Transverse colon (tissue), 4 donors: ENCODE measurements around the gene ASCC2. TPM values are rescaled to one million over a fixed set of nuclear protein-coding genes. Genes with fewer than 3 reads are reported as not detected.
"Not testable (repeated sequence)": the region's sequence is repeated elsewhere in the genome, so short reads cannot be mapped to it uniquely, and the experiment has no call there.

Source experiments
- DNase-seq: peaks from one replicate; pipeline ENCODE4 v3.0.0-alpha.2; 2019
- H3K27ac ChIP-seq, 4 donors: fragments of 200-600 bp; sonication (generic); 2 replicates each; pipeline ENCODE4 v1.5.1; 2016 to 2018; ENCODE audit warnings: inconsistent platforms in 4 of 4
- H3K27me3 ChIP-seq: fragments of 200-600 bp; sonication (generic); 2 replicates; pipeline ENCODE4 v1.5.1; 2017; ENCODE audit warnings: inconsistent platforms
- H3K36me3 ChIP-seq, 4 donors: fragments of 200-600 bp; sonication (generic); 2 replicates each; pipeline ENCODE4 v1.5.1; 2017 to 2019; ENCODE audit warnings: inconsistent platforms in 4 of 4
- H3K4me1 ChIP-seq, 4 donors: fragments of 200-600 bp; sonication (generic); 2 replicates each; pipeline ENCODE4 v1.5.1; 2017 to 2020; ENCODE audit warnings: inconsistent platforms in 4 of 4
- H3K4me3 ChIP-seq, 4 donors: fragments of 200-600 bp; sonication (generic); 1 replicate in 1 of 4; 2 replicates in 3 of 4; pipeline versions ENCODE4 v1.5.1 to v1.6.1; 2017 to 2019; ENCODE audit warnings: inconsistent platforms in 4 of 4
- H3K9me3 ChIP-seq, 2 donors: fragments of 200-600 bp; sonication (generic); 2 replicates each; pipeline ENCODE4 v1.5.1; 2017 to 2019; ENCODE audit warnings: inconsistent platforms in 2 of 2
- CTCF ChIP-seq, 5 experiments: fragments of 200-600 bp in 3 of 5; fragments of 450-650 bp in 2 of 5; sonication (generic) in 3 of 5; IDR thresholded peaks; 1 replicate in 2 of 5; 2 replicates in 3 of 5; pipeline ENCODE4 v1.5.1; 2016 to 2017; ENCODE audit warnings: antibody characterized with exemption in 5 of 5, inconsistent platforms in 3 of 5, mild to moderate bottlenecking in 2 of 5, moderate library complexity in 1 of 5
- EP300 ChIP-seq: sonication (generic); formaldehyde crosslinking; IDR thresholded peaks from one replicate; pipeline ENCODE4 v1.6.1; 2017; ENCODE audit warnings: antibody characterized with exemption, low read depth
- POLR2A ChIP-seq: fragments of 450-650 bp; IDR thresholded peaks from one replicate; pipeline ENCODE4 v1.6.1; 2016; ENCODE audit warnings: antibody characterized with exemption, mild to moderate bottlenecking, moderate library complexity
- POLR2AphosphoS5 ChIP-seq, 3 donors: sonication (generic); formaldehyde crosslinking; IDR thresholded peaks; one replicate each; pipeline ENCODE4 v1.6.1; 2016; ENCODE audit warnings: antibody characterized with exemption in 3 of 3
- WGBS, 2 donors: methylation state at CpG; one replicate each; pipeline ENCODE4 v1.1.5; 2018; ENCODE audit warnings: low coverage in 1 of 2; 5-methylcytosine and 5-hydroxymethylcytosine counted together
- in situ Hi-C, 4 donors: fragments of 200-750 bp; cut with MboI; loops; one replicate each; pipeline versions ENCODE4 v1.15.0 to v1.15.1; 2017; ENCODE audit warnings: low sequenced_read_pairs in 3 of 4, low pct_ligation_motif_present in 1 of 4, low pct_unique_long_range_greater_than_20kb in 1 of 4
- intact Hi-C: fragments of 100-400 bp; cut with DNase I; formaldehyde crosslinking; loops from one replicate; pipeline ENCODE4 v1.15.1; 2023; ENCODE audit warnings: low total_unique reads
- total RNA-seq, 4 donors: library from RNA; depleted of rRNA; stranded (reverse); fragments of >200 nt; gene quantifications; one replicate each; pipeline ENCODE4 v1.1.0, GENCODE V29; 2016

The ASCC2 gene
- total RNA-seq, 4 donors from 2014 or later, result 46.8 to 69.4 (median 62.2) TPM

- H3K27ac ChIP-seq, result peak overlapping the region; percentile 19 to 45 (median 38)
- H3K36me3 ChIP-seq, result no peaks in the 10 kb centered on the region
- H3K4me1 ChIP-seq, result peaks cover 4 to 12% (median 7%) of the 10 kb centered on the region in 4 donors
- in situ Hi-C loops, result loop anchor here in 2 of 4 donors (25.0 kb wide), 1 partner anchor 170 kb away; no protein-coding TSS in a partner anchor
- no peak overlapping the region for H3K4me3 ChIP-seq
- TF ChIP-seq POLR2A (no peak), CTCF (IDR thresholded peaks at IDR 0.05) (no peak), EP300 (no peak), POLR2AphosphoS5 (IDR thresholded peaks at IDR 0.05) (no peak)
- 78 to 94% methylated on average over 2 of the region's 2 CpGs for WGBS, 2 donors
- no peaks in the 10 kb centered on the region for H3K9me3 ChIP-seq
- H3K27me3 ChIP-seq, result no peaks in the 10 kb centered on the region
- intact Hi-C loops, result no loop called here
- DNase-seq, result no peak
These were observed 4.1 kb upstream of the ASCC2 start for GRCh38 chr22:29842172-29842571.

GRCh38 chr22:29840498-29840897, 2.4 kb upstream of the ASCC2 start:
- TF ChIP-seq POLR2A (no peak), CTCF (IDR thresholded peaks at IDR 0.05) (no peak), POLR2AphosphoS5 (IDR thresholded peaks at IDR 0.05) (no peak), EP300 (no peak)
- in situ Hi-C loops, result loop anchor here in 2 of 4 donors (25.0 kb wide), 1 partner anchor 172 kb away; no protein-coding TSS in a partner anchor
- H3K27ac ChIP-seq, result no peak overlapping the region
- no peak for DNase-seq
- intact Hi-C loops, result no loop called here
- H3K27me3 ChIP-seq, result no peaks in the 10 kb centered on the region
- peaks cover 8 to 26% (median 13%) of the 10 kb centered on the region in 4 donors for H3K4me1 ChIP-seq
- H3K9me3 ChIP-seq, result no peaks in the 10 kb centered on the region
- H3K36me3 ChIP-seq, result no peaks in the 10 kb centered on the region
- no peak overlapping the region for H3K4me3 ChIP-seq

- TF ChIP-seq EP300 (no peak), CTCF (IDR thresholded peaks at IDR 0.05) (no peak), POLR2A (no peak), POLR2AphosphoS5 (IDR thresholded peaks at IDR 0.05) (no peak)
- Histone ChIP-seq H3K4me1 (peaks cover 8 to 34% (median 13%) of the 10 kb centered on the region in 4 donors), H3K27me3 (no peaks in the 10 kb centered on the region), H3K9me3 (no peaks in the 10 kb centered on the region), H3K27ac (peak overlapping the region in 2 of 4 donors; percentile 87 to 89), H3K36me3 (no peaks in the 10 kb centered on the region), H3K4me3 (no peak overlapping the region)
- intact Hi-C loops, result loop anchor here (10.0 kb wide), 1 partner anchor 166 kb away; no protein-coding TSS in a partner anchor
- in situ Hi-C loops, result loop anchor here in 2 of 4 donors (25.0 kb wide), 1 partner anchor 173 kb away; no protein-coding TSS in a partner anchor
- WGBS, 2 donors, result 63% methylated on average over 1 of the region's 1 CpG; no CpG with 5 or more reads in 1 of the 2 donors
- no peak for DNase-seq
These were observed 965 bp upstream of the ASCC2 start for GRCh38 chr22:29839039-29839438.

GRCh38 chr22:29838599-29838956, 504 bp upstream of the ASCC2 start:
- no peaks in the 10 kb centered on the region for H3K9me3 ChIP-seq
- in situ Hi-C loops (loop anchor here in 2 of 4 donors (25.0 kb wide), 1 partner anchor 174 kb away; no protein-coding TSS in a partner anchor), intact Hi-C loops (loop anchor here (10.0 kb wide), 1 partner anchor 166 kb away; no protein-coding TSS in a partner anchor)
- peak overlapping the region; percentile 73 to 90 (median 88) for H3K27ac ChIP-seq
- H3K36me3 ChIP-seq, result peaks cover 0 to 3% (median 0%) of the 10 kb centered on the region in 4 donors
- H3K27me3 ChIP-seq, result no peaks in the 10 kb centered on the region
- TF ChIP-seq POLR2AphosphoS5 (IDR thresholded peaks at IDR 0.05) (no peak), CTCF (IDR thresholded peaks at IDR 0.05) (no peak), EP300 (no peak), POLR2A (no peak)
- DNase-seq, result no peak
- peak overlapping the region in 3 of 4 donors; percentile 87 to 96 (median 89) for H3K4me3 ChIP-seq
- WGBS, 2 donors, result 0 to 23% methylated on average over 2 to 5 of the region's 5 CpGs
- H3K4me1 ChIP-seq, result peaks cover 8 to 34% (median 13%) of the 10 kb centered on the region in 4 donors

GRCh38 chr22:29836791-29837370, 1.2 kb downstream of the ASCC2 start:
- WGBS, 2 donors, result 91 to 94% methylated on average over 8 to 18 of the region's 18 CpGs

More at GRCh38 chr22:29836791-29837370, 1.2 kb downstream of the ASCC2 start:
- Histone ChIP-seq H3K36me3 (peaks cover 0 to 13% (median under 1%) of the 10 kb centered on the region in 4 donors), H3K4me1 (peaks cover 8 to 34% (median 15%) of the 10 kb centered on the region in 4 donors), H3K4me3 (peak overlapping the region in 2 of 4 donors; percentile 89 to 96)
- in situ Hi-C loops, result loop anchor here in 2 of 4 donors (25.0 kb wide), 1 partner anchor 175 kb away; no protein-coding TSS in a partner anchor
- not testable (repeated sequence) for H3K9me3 ChIP-seq, H3K27me3 ChIP-seq, DNase-seq, H3K27ac ChIP-seq
- intact Hi-C loops, result loop anchor here (10.0 kb wide), 1 partner anchor 168 kb away; no protein-coding TSS in a partner anchor
